WI38 (cell line): ENCODE data around the gene TCERG1L.

Experiments used
- H3K4me3 ChIP-seq: 2 replicates; pipeline ENCODE4 v1.5.1; 2011; ENCODE audit warnings: low read depth, mild to moderate bottlenecking, control low read depth, low read length
- TF ChIP-seq, protein P1 (sequence below): IDR thresholded peaks from 2 replicates; pipeline ENCODE4 v1.5.1; 2012; ENCODE audit warnings: low read depth, mild to moderate bottlenecking, control low read depth, low read length

TCERG1L gene

DNA sequence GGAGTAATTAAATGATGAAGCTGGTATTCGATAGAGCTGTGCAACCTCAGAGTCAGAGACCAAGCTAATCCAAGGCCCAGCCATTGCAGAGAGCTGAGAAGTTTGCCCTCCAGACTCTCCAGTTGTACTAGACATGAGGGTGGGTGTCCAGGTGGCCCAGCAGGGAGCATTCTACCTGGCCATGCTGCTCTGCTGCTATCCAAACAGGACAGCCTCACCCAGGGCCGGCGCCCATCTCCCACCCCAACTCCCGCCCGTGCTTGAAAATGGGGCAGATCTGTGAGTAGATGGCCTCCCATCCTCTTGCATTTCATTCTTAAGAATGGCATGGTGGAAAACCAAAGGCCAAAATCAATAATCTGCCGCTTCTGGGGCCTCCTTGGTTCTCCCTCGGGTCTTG, 124.2 kb downstream of the TCERG1L start:
- TF ChIP-seq, protein P1, sequence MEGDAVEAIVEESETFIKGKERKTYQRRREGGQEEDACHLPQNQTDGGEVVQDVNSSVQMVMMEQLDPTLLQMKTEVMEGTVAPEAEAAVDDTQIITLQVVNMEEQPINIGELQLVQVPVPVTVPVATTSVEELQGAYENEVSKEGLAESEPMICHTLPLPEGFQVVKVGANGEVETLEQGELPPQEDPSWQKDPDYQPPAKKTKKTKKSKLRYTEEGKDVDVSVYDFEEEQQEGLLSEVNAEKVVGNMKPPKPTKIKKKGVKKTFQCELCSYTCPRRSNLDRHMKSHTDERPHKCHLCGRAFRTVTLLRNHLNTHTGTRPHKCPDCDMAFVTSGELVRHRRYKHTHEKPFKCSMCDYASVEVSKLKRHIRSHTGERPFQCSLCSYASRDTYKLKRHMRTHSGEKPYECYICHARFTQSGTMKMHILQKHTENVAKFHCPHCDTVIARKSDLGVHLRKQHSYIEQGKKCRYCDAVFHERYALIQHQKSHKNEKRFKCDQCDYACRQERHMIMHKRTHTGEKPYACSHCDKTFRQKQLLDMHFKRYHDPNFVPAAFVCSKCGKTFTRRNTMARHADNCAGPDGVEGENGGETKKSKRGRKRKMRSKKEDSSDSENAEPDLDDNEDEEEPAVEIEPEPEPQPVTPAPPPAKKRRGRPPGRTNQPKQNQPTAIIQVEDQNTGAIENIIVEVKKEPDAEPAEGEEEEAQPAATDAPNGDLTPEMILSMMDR = no peak
- no peak overlapping the region for H3K4me3 ChIP-seq

DNA sequence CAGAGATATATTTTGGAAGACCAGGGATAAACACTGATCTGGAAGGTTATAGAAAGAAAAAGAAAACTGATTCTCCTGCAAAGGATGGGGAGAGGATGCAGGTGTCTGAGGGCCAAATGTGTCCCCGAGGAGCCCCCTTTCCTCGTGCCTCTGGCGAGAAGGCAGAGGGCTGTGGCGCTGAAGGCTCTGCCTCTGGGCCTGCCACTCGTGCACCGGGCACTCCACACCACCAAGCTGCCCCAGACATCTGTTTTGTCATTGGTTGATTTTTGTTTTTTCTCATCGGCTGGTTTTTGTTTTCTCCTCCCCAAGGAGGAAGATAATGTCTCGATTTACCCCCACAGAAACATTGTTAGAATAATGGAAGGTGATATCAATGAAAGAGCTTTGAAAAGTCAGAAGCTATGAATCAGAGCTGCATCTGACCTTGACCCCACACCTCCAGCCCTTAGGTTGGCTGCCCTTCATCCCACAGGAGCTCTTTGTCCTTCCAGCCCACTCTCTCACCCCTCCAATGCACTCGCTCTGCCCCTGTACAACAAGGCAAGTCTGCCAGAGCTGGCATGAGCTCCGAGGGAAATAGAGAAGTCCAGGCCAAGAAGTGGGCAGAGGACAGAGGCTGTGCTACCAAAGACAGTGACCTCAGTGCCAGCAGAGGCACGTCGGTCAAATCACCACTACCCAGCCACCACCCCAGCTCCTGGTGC, 124.8 kb downstream of the TCERG1L start:
- H3K4me3 ChIP-seq = no peak overlapping the region
- TF ChIP-seq, protein P1 = no peak

DNA sequence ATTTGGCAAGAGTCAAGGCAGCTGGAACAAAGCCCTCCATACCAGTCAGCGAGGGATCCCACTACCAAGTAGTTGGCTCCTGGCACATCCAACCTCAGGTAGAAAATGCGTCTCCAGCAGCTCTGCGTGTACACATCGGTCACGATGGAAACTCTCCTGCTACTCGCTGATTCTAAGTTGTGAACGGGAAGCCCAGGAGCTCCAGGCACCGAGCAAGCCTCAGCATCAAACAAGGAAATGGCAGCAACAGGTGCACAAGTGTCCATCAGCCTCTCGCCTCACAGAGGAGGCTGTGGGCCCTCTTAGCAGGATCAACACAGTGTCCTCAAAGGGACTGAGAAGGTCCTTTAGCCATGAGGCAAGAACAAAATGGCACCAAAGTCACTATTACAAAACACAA, 127.0 kb downstream of the TCERG1L start:
- TF ChIP-seq, protein P1 = no peak
- no peak overlapping the region for H3K4me3 ChIP-seq

DNA sequence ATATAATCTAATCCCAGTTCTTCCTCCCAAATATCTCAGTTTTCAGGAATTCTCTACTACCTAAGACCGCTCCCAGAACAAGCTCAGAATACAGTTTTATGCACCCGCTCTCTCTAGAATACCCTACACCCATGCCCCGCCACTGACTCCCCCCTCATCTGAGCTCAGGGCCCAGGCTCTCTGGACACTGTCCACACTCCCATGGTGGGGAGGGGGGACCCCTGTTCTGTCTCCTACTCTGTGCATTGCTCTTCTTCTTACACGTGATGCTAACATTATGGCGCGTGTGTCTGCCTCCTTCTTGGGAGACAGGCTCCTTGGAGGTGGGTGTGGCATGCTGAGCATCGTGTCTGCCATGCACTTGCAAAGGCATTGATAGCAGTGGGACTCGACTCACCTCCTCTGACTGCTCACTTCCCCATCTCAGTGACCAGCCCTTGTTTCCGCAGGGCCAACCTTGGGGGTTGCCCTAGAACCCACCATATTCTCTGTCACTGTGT, 127.9 kb downstream of the TCERG1L start:
- no peak overlapping the region for H3K4me3 ChIP-seq
- TF ChIP-seq, protein P1 = no peak

DNA sequence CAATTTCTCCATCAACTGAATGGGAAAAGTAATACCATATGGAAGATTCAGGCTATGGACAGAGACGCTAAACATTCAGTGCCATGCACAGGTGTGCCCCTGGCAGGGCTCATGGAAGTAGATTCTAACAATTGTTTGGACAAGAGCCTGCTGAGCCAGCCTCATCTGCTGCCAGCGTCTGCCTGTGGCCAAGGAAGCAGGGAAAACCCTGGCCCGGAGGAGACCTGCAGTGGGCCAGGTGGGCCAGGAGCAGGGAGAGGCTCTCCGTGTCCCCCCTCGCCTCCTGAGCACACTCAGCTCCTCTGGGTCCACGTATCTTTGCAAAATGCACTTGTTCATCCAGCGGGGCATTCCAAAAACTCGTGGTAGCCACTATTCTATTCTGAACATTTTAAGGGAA, 130.1 kb downstream of the TCERG1L start:
- TF ChIP-seq, protein P1 = no peak

DNA sequence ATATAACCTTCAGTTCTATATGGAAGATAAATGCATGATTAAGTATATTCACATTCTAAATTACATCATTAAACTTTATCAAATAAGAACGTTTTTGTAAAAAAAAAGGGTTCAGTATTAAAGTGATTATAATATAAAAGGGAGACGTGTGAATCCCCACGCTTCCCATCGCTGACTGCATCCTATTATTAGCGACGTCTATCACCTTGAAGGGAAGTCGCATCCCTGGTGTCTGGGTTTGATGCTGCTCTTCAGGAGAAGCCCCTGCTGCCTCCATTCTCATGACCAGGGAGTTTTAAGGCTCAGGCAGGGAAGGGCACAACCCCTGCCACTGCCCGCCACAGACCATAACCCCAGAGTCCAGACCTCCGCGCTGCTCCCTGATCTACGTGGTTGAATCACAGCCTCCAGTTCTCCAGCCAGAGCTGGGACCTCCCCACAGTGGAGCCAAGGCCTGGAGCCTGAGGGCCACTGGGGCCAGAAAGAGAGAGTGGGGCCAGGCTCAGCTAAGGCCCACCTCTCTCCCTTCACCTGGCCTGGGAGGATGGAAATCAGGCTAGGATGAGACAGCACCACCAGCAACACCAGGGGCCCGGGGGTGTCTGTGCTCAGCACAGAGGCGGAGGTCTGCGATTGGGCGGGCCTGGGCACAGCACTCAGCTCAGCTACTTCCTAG, 130.6 kb downstream of the TCERG1L start:
- TF ChIP-seq, protein P1 = no peak
- H3K4me3 ChIP-seq = no peak overlapping the region

More for the DNA sequence above, 130.1 kb downstream of the TCERG1L start:
- H3K4me3 ChIP-seq = no peak overlapping the region

DNA sequence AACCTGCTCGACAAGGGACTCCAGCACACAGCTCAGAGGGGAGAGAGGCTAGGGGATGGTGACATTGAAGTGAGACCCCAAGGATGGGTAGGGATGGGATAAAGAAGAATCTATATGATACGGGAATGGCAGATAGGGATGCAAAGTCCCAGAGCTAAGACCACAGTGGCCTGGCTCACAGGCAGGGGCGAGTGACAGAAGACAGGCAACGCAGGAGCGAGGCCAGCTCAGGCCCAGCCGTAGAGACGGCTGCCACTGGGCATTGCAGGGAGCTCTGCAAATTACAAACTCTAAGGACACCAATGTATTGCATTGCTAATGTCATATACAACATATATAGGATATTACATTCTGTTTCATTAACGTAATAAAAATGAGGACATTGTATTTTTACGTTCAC, 131.4 kb downstream of the TCERG1L start:
- no peak overlapping the region for H3K4me3 ChIP-seq
- TF ChIP-seq, protein P1 = no peak
